ENCODE results near the gene FANCC. TPM values are rescaled to one million over a fixed set of nuclear protein-coding genes. Genes with fewer than 3 reads are reported as not detected.
A peak's percentile ranks its signal among the peaks of the same experiment; 100 is the strongest.

Gene FANCC
- polyA plus RNA-seq, 1 of the 3 experiments (the other 2 are of a cell fraction) = 3.5 TPM

GRCh38 chr9:95313010-95313498, 4.5 kb downstream of the FANCC start:
- 8% methylated on average over 27 of the region's 29 CpGs for WGBS (ENCODE audit: low lambda C conversion rate)
- peak overlapping the region; percentile 56 to 71 for H3K4me3 ChIP-seq (ENCODE audit: low read depth in 2 of 2, low read length in 1 of 2)
- peaks cover 4% of the 10 kb centered on the region for H3F3A ChIP-seq (replicated peaks; ENCODE audit: insufficient read depth)
- no peaks in the 10 kb centered on the region for H3K36me3 ChIP-seq (replicated peaks in 1 of 2; ENCODE audit: control insufficient read depth in 1 of 2, insufficient read depth in 2 of 2, low read length in 1 of 2)
- no peak for TF ChIP-seq TCF12 (IDR thresholded peaks at IDR 0.05)
- TF ChIP-seq POLR2AphosphoS5 (IDR thresholded peaks at IDR 0.05; ENCODE audit: low read depth, low read length) = 0 out of 2 replicates have a peak, but pooled peaks have one; percentile 21
- TF ChIP-seq TAF1 (IDR thresholded peaks at IDR 0.05; ENCODE audit: borderline replicate concordance, low read depth, low read length) = 0 out of 2 replicates have a peak, but pooled peaks have one; percentile 17
- peak; percentile 84 for TF ChIP-seq MAX (IDR thresholded peaks at IDR 0.05; ENCODE audit: low read depth)
- TF ChIP-seq, protein P1, sequence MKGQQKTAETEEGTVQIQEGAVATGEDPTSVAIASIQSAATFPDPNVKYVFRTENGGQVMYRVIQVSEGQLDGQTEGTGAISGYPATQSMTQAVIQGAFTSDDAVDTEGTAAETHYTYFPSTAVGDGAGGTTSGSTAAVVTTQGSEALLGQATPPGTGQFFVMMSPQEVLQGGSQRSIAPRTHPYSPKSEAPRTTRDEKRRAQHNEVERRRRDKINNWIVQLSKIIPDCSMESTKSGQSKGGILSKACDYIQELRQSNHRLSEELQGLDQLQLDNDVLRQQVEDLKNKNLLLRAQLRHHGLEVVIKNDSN (IDR thresholded peaks at IDR 0.05; ENCODE audit: borderline replicate concordance, low read depth) = peak; percentile 91
- TF ChIP-seq EZH2phosphoT487 (IDR thresholded peaks at IDR 0.05; ENCODE audit: borderline replicate concordance, low read depth) = no peak
- TF ChIP-seq, protein P2, sequence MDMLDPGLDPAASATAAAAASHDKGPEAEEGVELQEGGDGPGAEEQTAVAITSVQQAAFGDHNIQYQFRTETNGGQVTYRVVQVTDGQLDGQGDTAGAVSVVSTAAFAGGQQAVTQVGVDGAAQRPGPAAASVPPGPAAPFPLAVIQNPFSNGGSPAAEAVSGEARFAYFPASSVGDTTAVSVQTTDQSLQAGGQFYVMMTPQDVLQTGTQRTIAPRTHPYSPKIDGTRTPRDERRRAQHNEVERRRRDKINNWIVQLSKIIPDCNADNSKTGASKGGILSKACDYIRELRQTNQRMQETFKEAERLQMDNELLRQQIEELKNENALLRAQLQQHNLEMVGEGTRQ (IDR thresholded peaks at IDR 0.05; ENCODE audit: borderline replicate concordance, low read depth, low read length) = peak; percentile 70; the same call in 1 of the 2 replicates
- no peak; the same call in 1 of the 2 replicates for TF ChIP-seq RAD21 (IDR thresholded peaks at IDR 0.05; ENCODE audit: low read length)
- peak; percentile 89; the same call in 1 of the 2 replicates for TF ChIP-seq MXI1 (IDR thresholded peaks at IDR 0.05; ENCODE audit: low read depth, low read length)
- no peak for TF ChIP-seq RXRA (IDR thresholded peaks at IDR 0.05; ENCODE audit: borderline replicate concordance, low read depth)
- no peak for TF ChIP-seq EP300 (IDR thresholded peaks at IDR 0.05; ENCODE audit: borderline replicate concordance in 1 of 2, low read depth in 1 of 2, low read length in 1 of 2)
- TF ChIP-seq NFIC (IDR thresholded peaks at IDR 0.05; ENCODE audit: borderline replicate concordance) = no peak
- no peak for TF ChIP-seq RCOR1 (IDR thresholded peaks at IDR 0.05; ENCODE audit: low read length)
- TF ChIP-seq NRF1 (IDR thresholded peaks at IDR 0.05; ENCODE audit: low read depth, low read length) = peak; percentile 89
- TF ChIP-seq TEAD4 (IDR thresholded peaks at IDR 0.05; ENCODE audit: borderline replicate concordance, insufficient read depth) = no peak
- H3K4me1 ChIP-seq (ENCODE audit: control insufficient read depth in 1 of 2, insufficient read depth in 2 of 2, low read depth in 1 of 2, low read length in 1 of 2) = peaks cover 7 to 9% of the 10 kb centered on the region in 2 experiments; a peak in 3 of 4 replicates
- DNase-seq = peak; percentile 85
- H2AFZ ChIP-seq (ENCODE audit: low read depth) = peak overlapping the region; percentile 48
- 0 out of 2 replicates have a peak overlapping the region, but pooled peaks have one; percentile 4 for H3K9ac ChIP-seq
- H3K27ac ChIP-seq (ENCODE audit: low read depth in 2 of 2, low read length in 1 of 2) = 0 out of 4 replicates have a peak overlapping the region, but pooled peaks of 1 of the 2 experiments have one; percentile 24
- H4K20me1 ChIP-seq (ENCODE audit: insufficient read depth) = no peaks in the 10 kb centered on the region
- no peaks in the 10 kb centered on the region for H3K27me3 ChIP-seq (ENCODE audit: insufficient read depth)
- POLR2A ChIA-PET = interaction anchor here (1.0 kb wide), 1 partner anchor 562 kb away, joined by 3 read pairs; the partner anchor contains the start of gene ERCC6L2
- CTCF ChIA-PET = no interaction called here
- peak overlapping the region; percentile 77 for H3K4me2 ChIP-seq
- no peaks in the 10 kb centered on the region for H3K9me3 ChIP-seq
- peaks cover 17% of the 10 kb centered on the region; the same call in 1 of the 2 replicates for H3K79me2 ChIP-seq (ENCODE audit: insufficient read depth)
- H3K9me2 ChIP-seq = no peaks in the 10 kb centered on the region

GRCh38 chr9:95311961-95312360, 5.5 kb downstream of the FANCC start:
- WGBS (ENCODE audit: low lambda C conversion rate) = 90% methylated on average over 3 of the region's 3 CpGs
- ChIA-PET CTCF (interaction anchor here (0.6 kb wide), 1 partner anchor 213 kb away, joined by 3 read pairs; no protein-coding TSS in a partner anchor), POLR2A (no interaction called here)
- no peak for DNase-seq
- Histone ChIP-seq H3K27me3 (ENCODE audit: insufficient read depth) (no peaks in the 10 kb centered on the region), H3K36me3 (replicated peaks in 1 of 2; ENCODE audit: control insufficient read depth in 1 of 2, insufficient read depth in 2 of 2, low read length in 1 of 2) (no peaks in the 10 kb centered on the region), H4K20me1 (ENCODE audit: insufficient read depth) (no peaks in the 10 kb centered on the region), H3F3A (replicated peaks; ENCODE audit: insufficient read depth) (peaks cover 4% of the 10 kb centered on the region), H3K9ac (no peak overlapping the region), H3K27ac (ENCODE audit: low read depth in 2 of 2, low read length in 1 of 2) (no peak overlapping the region), H3K79me2 (ENCODE audit: insufficient read depth) (peaks cover 18% of the 10 kb centered on the region; the same call in 1 of the 2 replicates), H3K9me3 (no peaks in the 10 kb centered on the region), H3K4me2 (no peak overlapping the region), H3K4me3 (ENCODE audit: low read depth in 2 of 2, low read length in 1 of 2) (no peak overlapping the region), H3K9me2 (no peaks in the 10 kb centered on the region), H2AFZ (ENCODE audit: low read depth) (no peak overlapping the region), H3K4me1 (ENCODE audit: control insufficient read depth in 1 of 2, insufficient read depth in 2 of 2, low read depth in 1 of 2, low read length in 1 of 2) (peaks cover 9 to 10% of the 10 kb centered on the region in 2 experiments; a peak in 3 of 4 replicates)
- TF ChIP-seq NFIC (IDR thresholded peaks at IDR 0.05; ENCODE audit: borderline replicate concordance) = no peak
- no peak for TF ChIP-seq GATA2 (CRISPR knock-in tag; IDR thresholded peaks at IDR 0.05)
- TF ChIP-seq MEF2A (IDR thresholded peaks at IDR 0.05; ENCODE audit: borderline replicate concordance, low read depth) = no peak
- TF ChIP-seq PBX3 (IDR thresholded peaks at IDR 0.05) = no peak
- TF ChIP-seq FOSL2 (IDR thresholded peaks at IDR 0.05; ENCODE audit: borderline replicate concordance, low read depth) = no peak
- TF ChIP-seq MAX (IDR thresholded peaks at IDR 0.05; ENCODE audit: low read depth) = no peak
- TF ChIP-seq RXRA (IDR thresholded peaks at IDR 0.05; ENCODE audit: borderline replicate concordance, low read depth) = no peak
- no peak for TF ChIP-seq FOXJ3 (CRISPR knock-in tag; IDR thresholded peaks at IDR 0.05)
